Smooth muscle cell (in vitro differentiated cells): ENCODE data around the gene ANKRD18A. TPM values are rescaled to one million over a fixed set of nuclear protein-coding genes. Genes with fewer than 3 reads are reported as not detected.

ENCODE experiments used
- DNase-seq: peaks from one replicate; lab custom pipeline; 2025; ENCODE audit not compliant: unreplicated experiment; lab: John Stamatoyannopoulos, UW
- H2AFZ ChIP-seq: fragments of 200-600 bp; sonication (generic); 2 replicates; pipeline ENCODE4 v1.6.0; 2016; ENCODE audit warnings: antibody characterized with exemption, low read depth, mild to moderate bottlenecking
- H3F3A ChIP-seq: fragments of 200-600 bp; sonication (generic); 2 replicates; pipeline ENCODE4 v1.6.0; 2017; ENCODE audit warnings: antibody characterized with exemption, low read depth
- H3K27ac ChIP-seq: fragments of 200-600 bp; sonication (generic); 2 replicates; pipeline ENCODE4 v1.5.1; 2016; ENCODE audit warnings: low read depth, mild to moderate bottlenecking
- H3K27me3 ChIP-seq: fragments of 200-600 bp; sonication (generic); 2 replicates; pipeline ENCODE4 v1.6.1; 2016; ENCODE audit warnings: low read depth, mild to moderate bottlenecking
- H3K36me3 ChIP-seq: fragments of 200-600 bp; sonication (generic); 2 replicates; pipeline ENCODE4 v1.5.1; 2016; ENCODE audit warnings: low read depth
- H3K4me1 ChIP-seq: fragments of 200-600 bp; sonication (generic); 2 replicates; pipeline ENCODE4 v1.5.1; 2016; ENCODE audit warnings: low read depth
- H3K4me2 ChIP-seq: fragments of 200-600 bp; sonication (generic); 2 replicates; pipeline ENCODE4 v1.6.0; 2016; ENCODE audit warnings: mild to moderate bottlenecking
- H3K4me3 ChIP-seq: fragments of 200-600 bp; sonication (generic); 2 replicates; pipeline ENCODE4 v1.5.1; 2016; ENCODE audit warnings: mild to moderate bottlenecking
- H3K79me2 ChIP-seq: fragments of 200-600 bp; sonication (generic); 2 replicates; pipeline ENCODE4 v1.6.0; 2016; ENCODE audit warnings: low read depth, mild to moderate bottlenecking
- H3K9ac ChIP-seq: fragments of 200-600 bp; sonication (generic); 2 replicates; pipeline ENCODE4 v1.6.0; 2016; ENCODE audit warnings: low read depth
- H3K9me3 ChIP-seq: fragments of 200-600 bp; sonication (generic); replicated peaks from 2 replicates; pipeline ENCODE4 v1.5.1; 2016; ENCODE audit warnings: low read depth
- H4K20me1 ChIP-seq: fragments of 200-600 bp; sonication (generic); 2 replicates; pipeline ENCODE4 v1.6.0; 2016; ENCODE audit warnings: low read depth
- CTCF ChIP-seq: fragments of 200-600 bp; sonication (generic); IDR thresholded peaks from 2 replicates; pipeline ENCODE4 v1.5.1; 2017; ENCODE audit warnings: borderline replicate concordance, mild to moderate bottlenecking, antibody characterized with exemption; ENCODE audit not compliant: insufficient read depth, poor library complexity, severe bottlenecking
- WGBS: methylation state at CpG from one replicate; pipeline ENCODE4 v1.1.7; 2016; ENCODE audit warnings: low lambda C conversion rate; 5-methylcytosine and 5-hydroxymethylcytosine counted together
- polyA plus RNA-seq: library from polyadenylated mRNA; unstranded; fragments of >200 nt; fragmentation: Nextera tagmentation; extraction: Ambion mirVana; gene quantifications from 2 replicates; pipeline ENCODE4 v1.2.1, GENCODE V29; 2016
- total RNA-seq: library from RNA; depleted of rRNA; stranded (reverse); fragments of >200 nt; gene quantifications from 2 replicates; pipeline ENCODE4 v1.2.3, GENCODE V29; 2014

ANKRD18A gene
- total and polyA plus RNA-seq, 2 experiments from 2014 or later = not detected

GRCh38 chr9:38651400-38652042 lies 31.1 kb upstream of the ANKRD18A start:
- no peaks in the 10 kb centered on the region for H3K79me2 ChIP-seq
- H3F3A ChIP-seq = no peaks in the 10 kb centered on the region
- no peak overlapping the region for H3K4me3 ChIP-seq
- no peaks in the 10 kb centered on the region for H3K9me3 ChIP-seq
- no peaks in the 10 kb centered on the region for H4K20me1 ChIP-seq
- no peaks in the 10 kb centered on the region for H3K36me3 ChIP-seq
- DNase-seq = no peak
- 79% methylated on average over 8 of the region's 8 CpGs for WGBS
- H2AFZ ChIP-seq = no peak overlapping the region
- no peaks in the 10 kb centered on the region for H3K4me1 ChIP-seq
- peaks cover 22% of the 10 kb centered on the region for H3K27me3 ChIP-seq
- H3K27ac ChIP-seq = no peak overlapping the region
- no peak for TF ChIP-seq CTCF
- H3K9ac ChIP-seq = no peak overlapping the region
- H3K4me2 ChIP-seq = no peak overlapping the region

- DNase-seq = no peak
- Histone ChIP-seq H3K36me3 (no peaks in the 10 kb centered on the region), H3K4me1 (no peaks in the 10 kb centered on the region), H3K9me3 (no peaks in the 10 kb centered on the region), H3F3A (no peaks in the 10 kb centered on the region), H3K4me2 (no peak overlapping the region), H3K27ac (no peak overlapping the region), H2AFZ (no peak overlapping the region), H3K9ac (no peak overlapping the region), H3K4me3 (no peak overlapping the region), H3K79me2 (no peaks in the 10 kb centered on the region), H3K27me3 (peaks cover 12% of the 10 kb centered on the region), H4K20me1 (no peaks in the 10 kb centered on the region)
- WGBS = 97% methylated on average over 8 of the region's 8 CpGs
- no peak for TF ChIP-seq CTCF
These were observed 30.2 kb upstream of the ANKRD18A start for GRCh38 chr9:38650564-38650963.

- H3K4me1 ChIP-seq = no peaks in the 10 kb centered on the region
- no peaks in the 10 kb centered on the region for H4K20me1 ChIP-seq
- no peaks in the 10 kb centered on the region for H3K36me3 ChIP-seq
- H3F3A ChIP-seq = no peaks in the 10 kb centered on the region
- no peak overlapping the region for H3K27ac ChIP-seq
- DNase-seq = no peak
- H3K9me3 ChIP-seq = no peaks in the 10 kb centered on the region
- no peak overlapping the region for H3K4me3 ChIP-seq
- no peak overlapping the region for H3K4me2 ChIP-seq
- TF ChIP-seq CTCF = no peak
- peaks cover 7% of the 10 kb centered on the region for H3K27me3 ChIP-seq
- no peak overlapping the region for H3K9ac ChIP-seq
- H3K79me2 ChIP-seq = no peaks in the 10 kb centered on the region
- 95% methylated on average over 8 of the region's 8 CpGs for WGBS
- no peak overlapping the region for H2AFZ ChIP-seq
These were observed 29.5 kb upstream of the ANKRD18A start for GRCh38 chr9:38649731-38650363.

- no peaks in the 10 kb centered on the region for H3K4me1 ChIP-seq
- no peaks in the 10 kb centered on the region for H4K20me1 ChIP-seq
- no peaks in the 10 kb centered on the region for H3K79me2 ChIP-seq
- no peak overlapping the region for H3K4me3 ChIP-seq
- H3F3A ChIP-seq = no peaks in the 10 kb centered on the region
- no peak for DNase-seq
- no peak overlapping the region for H3K27ac ChIP-seq
- H3K4me2 ChIP-seq = no peak overlapping the region
- no peaks in the 10 kb centered on the region for H3K9me3 ChIP-seq
- no peaks in the 10 kb centered on the region for H3K27me3 ChIP-seq
- H2AFZ ChIP-seq = no peak overlapping the region
- no peaks in the 10 kb centered on the region for H3K36me3 ChIP-seq
- H3K9ac ChIP-seq = no peak overlapping the region
- WGBS = 42% methylated on average over 2 of the region's 2 CpGs
- TF ChIP-seq CTCF = no peak
These were observed 24.2 kb upstream of the ANKRD18A start for GRCh38 chr9:38644601-38645000.
